Colon (tissue), 2 donors: ENCODE data around the gene ABTB2.

Source experiments
- FAIRE-seq: peaks from 2 replicates; lab custom pipeline; 2012; peaks lifted over from hg19 to GRCh38; lab: Jason Lieb, UNC
- donor health status: control.
- donor health status: control.

The ABTB2 gene

GRCh38 chr11:34314176-34314575, 43.6 kb downstream of the ABTB2 start:
- FAIRE-seq: no peak

GRCh38 chr11:34313099-34313517, 44.7 kb downstream of the ABTB2 start:
- no peak for FAIRE-seq

- FAIRE-seq: no peak
These were observed 46.7 kb downstream of the ABTB2 start for GRCh38 chr11:34311126-34311525.

- FAIRE-seq: no peak
These were observed 47.8 kb downstream of the ABTB2 start for GRCh38 chr11:34309965-34310364.

DNA sequence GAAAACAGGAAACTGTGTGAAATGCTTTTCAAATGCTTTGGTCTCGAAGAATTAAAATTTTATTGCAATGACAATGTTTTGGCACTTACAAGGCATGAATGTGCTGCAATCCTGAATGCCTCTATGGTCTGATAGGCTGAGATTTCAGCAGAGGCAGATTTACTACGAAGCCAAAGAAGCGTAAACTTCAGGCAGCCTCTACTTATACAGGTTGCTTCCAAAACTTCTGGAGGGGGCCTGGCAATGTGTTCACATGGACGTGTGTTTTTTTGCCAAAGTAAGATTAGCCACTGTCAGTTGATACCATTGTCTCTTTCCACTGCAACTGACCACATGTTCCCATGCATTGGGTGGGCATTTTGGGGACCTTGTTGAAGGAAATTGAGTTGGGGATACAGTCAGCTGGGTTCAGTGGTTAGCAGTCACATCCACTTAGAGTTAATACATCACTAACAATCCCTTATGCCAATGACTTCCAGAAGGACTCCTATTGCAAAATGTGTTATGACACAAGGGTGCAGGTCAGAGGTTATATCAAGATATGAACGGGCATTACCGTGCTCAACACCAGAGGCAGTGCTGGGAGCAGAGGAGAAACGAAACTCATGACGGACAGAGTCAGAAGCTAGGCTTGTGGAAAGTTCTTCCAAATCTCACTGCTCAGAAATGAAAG, 48.8 kb downstream of the ABTB2 start:
- FAIRE-seq: no peak

GRCh38 chr11:34308049-34308912, 49.5 kb downstream of the ABTB2 start:
- FAIRE-seq: no peak

DNA sequence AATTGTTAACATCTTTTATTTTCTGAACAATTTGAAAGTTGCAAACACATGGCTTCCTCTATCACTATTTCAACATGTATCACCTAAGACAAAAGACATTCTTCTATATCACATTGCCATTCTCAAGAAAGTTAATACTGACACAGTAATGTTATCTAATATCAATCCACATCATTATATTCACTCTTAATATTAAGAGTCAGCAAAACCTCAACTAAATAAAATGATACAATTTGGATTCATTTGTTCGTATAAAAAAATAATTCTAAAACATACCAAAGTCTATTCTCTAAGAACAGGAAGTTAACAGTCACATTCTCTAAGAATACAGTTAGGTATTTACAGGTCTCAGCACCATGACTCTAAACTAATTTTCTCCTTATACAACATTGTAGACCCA, 52.0 kb downstream of the ABTB2 start:
- FAIRE-seq: no peak

- FAIRE-seq: no peak
These were observed 52.6 kb downstream of the ABTB2 start for GRCh38 chr11:34305193-34305592.

GRCh38 chr11:34303028-34303570, 54.7 kb downstream of the ABTB2 start:
- no peak for FAIRE-seq

DNA sequence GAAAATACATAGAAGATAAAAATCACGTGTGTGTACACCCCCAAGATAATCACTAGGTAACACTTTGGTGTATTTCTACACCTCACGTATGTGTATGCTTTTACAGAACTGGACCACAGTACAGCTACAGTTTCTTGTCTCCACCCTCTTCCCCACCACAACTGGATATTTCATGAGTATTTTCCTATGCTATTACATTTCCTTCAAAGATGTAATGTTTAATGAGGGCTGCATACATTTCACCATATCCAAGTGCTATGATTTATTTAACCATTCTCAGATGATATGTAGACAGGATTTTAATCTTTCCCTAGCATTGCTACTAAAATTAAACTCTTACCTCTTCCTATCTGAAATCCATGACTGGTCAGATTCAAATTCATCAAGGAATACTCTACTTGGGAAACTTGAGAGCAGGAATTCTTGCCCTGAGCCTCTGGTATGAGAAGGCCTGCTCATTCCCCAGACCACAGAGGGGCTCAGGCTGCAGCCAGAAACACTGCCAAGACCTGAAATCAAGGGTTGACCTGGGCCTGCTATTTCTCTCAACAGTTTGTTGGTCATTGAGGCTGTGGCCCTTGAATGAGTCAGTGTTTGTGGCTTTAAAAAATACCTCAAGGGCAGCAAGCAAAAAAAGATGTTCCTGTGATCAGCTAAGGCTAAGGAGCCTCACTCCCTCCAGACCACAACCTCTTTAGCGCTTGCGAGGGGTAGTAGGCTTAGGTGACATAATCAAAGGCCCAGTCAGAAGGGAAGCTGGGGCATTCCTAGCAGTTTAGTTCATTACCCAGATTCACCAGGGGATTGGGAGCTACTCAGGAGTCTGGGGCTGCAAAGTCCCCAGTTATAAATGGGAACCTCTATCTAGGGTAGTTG, 55.5 kb downstream of the ABTB2 start:
- FAIRE-seq: no peak

GRCh38 chr11:34300926-34301295, 56.9 kb downstream of the ABTB2 start:
- FAIRE-seq: no peak

- no peak for FAIRE-seq
These were observed 57.5 kb downstream of the ABTB2 start for GRCh38 chr11:34300026-34300925.

DNA sequence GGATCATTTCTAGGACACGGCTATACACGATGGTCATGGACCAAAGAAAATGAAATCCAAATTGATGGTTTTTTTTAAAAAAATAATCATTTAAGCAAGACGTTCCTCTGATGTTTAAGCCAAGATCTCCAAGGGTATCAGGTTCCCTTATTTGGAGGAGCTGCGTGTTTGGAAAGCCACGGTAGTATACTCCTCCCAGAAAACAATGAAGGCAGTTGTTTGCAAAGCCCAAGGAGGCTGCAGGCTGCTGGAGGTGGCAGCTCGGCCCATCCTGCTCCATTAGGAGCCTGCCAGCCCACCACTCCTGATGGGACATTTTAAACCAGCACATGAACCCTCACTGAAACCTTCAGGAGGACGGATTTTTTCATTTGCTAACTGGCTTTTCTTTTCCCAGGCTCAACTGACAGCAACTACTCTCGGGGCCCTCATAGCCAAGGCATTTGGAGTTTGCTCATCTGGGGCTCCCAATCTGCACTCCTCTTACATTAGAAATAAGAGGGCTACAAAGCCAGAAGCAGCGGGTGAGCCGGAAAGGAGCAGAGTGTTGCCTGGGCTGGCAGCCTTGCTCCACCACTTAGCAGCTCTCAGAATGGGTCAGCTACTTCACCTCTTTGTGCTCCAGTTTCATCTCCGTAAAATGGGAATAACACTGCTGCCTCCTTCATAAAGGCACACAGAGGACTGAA, 58.4 kb downstream of the ABTB2 start:
- no peak for FAIRE-seq

DNA sequence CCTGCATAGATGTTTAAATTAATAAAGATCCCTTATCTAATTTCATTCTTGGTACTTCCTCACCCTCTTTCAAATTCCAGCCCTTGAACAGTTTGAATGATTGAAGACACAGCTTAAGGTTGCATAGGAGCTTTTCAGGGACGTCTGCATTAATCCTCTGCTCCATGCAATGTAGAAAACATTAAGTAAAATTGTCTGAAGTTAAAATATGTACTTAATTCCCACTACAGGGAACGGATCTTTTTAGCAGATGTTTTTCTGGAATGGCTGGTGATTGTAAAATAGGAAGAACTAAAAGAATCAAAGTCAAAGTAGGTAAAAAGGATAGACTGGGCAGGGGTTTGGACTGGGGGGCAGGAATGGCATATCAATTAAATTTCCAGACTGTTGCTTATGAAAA, 58.9 kb downstream of the ABTB2 start:
- no peak for FAIRE-seq

- FAIRE-seq: no peak
These were observed 61.4 kb downstream of the ABTB2 start for GRCh38 chr11:34296412-34296811.

- FAIRE-seq: no peak
These were observed 65.3 kb downstream of the ABTB2 start for GRCh38 chr11:34292546-34292945.

DNA sequence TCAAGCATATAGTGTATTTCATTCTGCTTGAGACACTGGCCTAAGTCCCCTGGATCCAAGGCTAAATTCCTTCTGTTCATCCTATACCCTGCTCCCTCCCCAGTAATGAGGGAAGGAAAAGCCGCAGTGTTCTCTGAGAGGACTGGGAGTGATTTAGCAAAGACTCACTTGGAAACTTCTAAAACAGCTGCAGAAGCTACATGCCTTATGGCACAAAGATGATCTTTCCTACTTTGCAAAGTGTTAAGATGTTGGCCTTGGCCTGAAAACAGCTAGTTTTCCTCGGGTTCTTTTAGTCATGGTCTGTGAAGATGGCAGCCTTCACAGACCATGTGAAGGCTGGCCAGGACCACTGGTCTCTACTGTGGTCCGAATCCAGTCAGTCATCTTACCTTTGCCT, 65.7 kb downstream of the ABTB2 start:
- FAIRE-seq: no peak

DNA sequence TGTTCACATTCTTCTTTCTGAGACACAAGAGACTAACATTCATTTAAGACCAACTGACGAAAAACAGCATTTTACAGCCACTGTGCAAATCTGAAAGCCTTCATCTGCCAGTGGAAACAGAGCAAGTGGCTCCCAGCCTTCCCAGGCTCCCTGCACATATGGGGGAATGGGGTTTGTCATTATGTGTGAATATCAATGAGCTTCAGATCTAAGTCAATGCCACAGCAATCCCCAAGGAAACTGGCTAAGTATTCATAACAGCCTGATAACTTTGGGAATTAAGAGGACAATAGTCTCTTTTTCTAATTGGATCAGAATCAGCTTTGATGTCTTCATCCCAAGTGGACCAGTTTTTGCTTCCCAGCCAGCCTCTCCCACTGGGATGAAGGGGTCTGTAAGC, 66.9 kb downstream of the ABTB2 start:
- FAIRE-seq: no peak

DNA sequence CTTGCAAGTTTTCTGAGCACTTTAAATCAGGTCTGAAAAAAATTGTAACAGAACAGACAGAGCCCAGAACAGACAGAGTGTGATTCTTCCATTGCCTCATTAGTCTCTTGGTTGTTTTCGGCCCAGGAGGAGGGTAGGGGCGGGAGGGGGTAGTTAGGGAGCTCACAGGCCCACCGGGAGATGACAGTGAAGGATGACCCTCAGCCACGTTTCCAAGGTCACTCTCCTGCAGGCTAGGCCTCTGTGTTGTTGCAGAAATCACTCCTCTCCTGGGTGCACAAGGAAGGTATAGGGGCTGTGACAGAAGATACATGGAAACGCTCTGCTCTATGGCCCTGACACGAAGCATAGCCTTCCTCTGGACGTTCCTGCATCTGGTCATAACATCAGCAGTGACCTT, 69.3 kb downstream of the ABTB2 start:
- no peak for FAIRE-seq

DNA sequence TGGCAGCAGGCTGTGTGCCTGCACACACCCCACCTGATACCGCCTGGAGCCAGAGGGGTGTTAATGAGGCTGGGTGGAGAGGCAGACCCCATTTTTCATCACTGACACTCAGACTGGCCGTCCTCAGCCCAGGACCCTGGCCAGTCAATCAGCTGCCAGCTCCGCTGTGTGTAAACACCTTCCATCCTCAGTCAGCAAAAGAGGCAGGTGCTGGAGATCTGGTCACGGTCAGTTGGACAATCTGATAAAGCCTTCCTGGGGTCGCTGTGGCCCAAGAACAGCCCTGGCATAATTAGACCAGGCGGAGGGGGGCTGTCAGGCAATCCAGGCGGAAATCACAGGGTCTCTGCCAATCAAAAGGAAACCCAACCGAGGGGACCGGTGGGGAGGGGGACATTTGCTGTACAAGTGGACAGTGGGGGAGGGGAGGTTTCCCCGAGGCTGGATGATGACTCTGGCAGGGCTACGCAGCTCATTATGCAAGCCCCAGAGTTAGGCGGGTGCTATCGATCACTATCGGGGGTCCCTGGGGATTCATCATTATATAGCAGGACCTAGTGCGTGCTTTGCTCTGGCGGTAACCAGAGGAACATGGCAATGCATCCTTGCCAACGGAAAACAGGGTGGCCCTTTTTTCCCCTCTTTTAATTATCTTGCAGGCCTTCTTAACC, 72.9 kb downstream of the ABTB2 start:
- no peak for FAIRE-seq
